Mononuclear cell (primary cell): ENCODE data around the gene TIMP2. TPM values are rescaled to one million over a fixed set of nuclear protein-coding genes. Genes with fewer than 3 reads are reported as not detected.

ENCODE experiments used
- H3K27me3 ChIP-seq: 2 replicates; pipeline ENCODE4 v1.6.0; 2011; ENCODE audit warnings: low read length, control low read depth; ENCODE audit not compliant: insufficient read depth
- H3K4me1 ChIP-seq: 2 replicates; pipeline ENCODE4 v1.5.1; 2011; ENCODE audit warnings: mild to moderate bottlenecking, low read length, control low read depth; ENCODE audit not compliant: insufficient read depth
- H3K4me3 ChIP-seq: 2 replicates; pipeline ENCODE4 v1.5.1; 2011; ENCODE audit warnings: mild to moderate bottlenecking, low read length, moderate library complexity
- H3K9me3 ChIP-seq: 2 replicates; pipeline ENCODE4 v1.5.1; 2011; ENCODE audit warnings: low read depth, mild to moderate bottlenecking, control low read depth, low read length
- total RNA-seq: library from RNA; depleted of rRNA; stranded (reverse); fragments of >200 nt; gene quantifications from one replicate; pipeline ENCODE4 v1.2.3, GENCODE V29; 2012

TIMP2 gene
- total RNA-seq, 1 donor = 19.9 TPM

DNA sequence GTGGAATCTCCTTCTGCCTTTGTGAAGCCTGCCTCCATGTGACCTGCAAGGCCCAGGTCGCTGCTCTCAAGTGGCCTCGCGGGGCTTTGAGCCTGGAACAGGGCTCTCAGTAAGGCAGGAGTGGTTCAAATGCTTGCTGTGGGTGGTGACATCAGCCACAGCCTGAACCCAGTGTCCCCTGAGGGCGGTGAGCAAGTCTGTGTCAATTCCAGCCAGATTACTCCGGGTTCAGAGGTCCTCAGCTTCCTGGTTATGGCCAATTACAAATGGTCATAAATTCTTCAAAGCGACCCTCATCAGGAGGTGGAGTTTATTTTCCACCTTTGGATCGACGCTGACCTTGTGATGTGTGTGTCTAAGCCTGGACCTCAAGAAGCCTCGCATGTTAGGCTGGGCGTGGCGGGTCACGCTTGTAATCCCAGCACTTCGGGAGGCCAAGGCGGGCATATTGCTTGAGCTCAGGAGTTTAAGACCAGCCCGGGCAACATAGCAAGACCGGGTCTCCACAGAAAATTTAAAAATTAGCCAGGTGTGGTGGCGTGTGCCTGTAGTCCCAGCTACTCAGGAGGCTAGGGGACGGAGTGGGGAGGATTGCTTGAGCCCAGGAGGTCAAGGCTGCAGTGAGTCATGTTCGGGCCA lies 37.3 kb upstream of the TIMP2 start:
- no peak overlapping the region for H3K4me3 ChIP-seq
- H3K9me3 ChIP-seq = no peaks in the 10 kb centered on the region
- no peaks in the 10 kb centered on the region for H3K27me3 ChIP-seq
- H3K4me1 ChIP-seq = no peaks in the 10 kb centered on the region

DNA sequence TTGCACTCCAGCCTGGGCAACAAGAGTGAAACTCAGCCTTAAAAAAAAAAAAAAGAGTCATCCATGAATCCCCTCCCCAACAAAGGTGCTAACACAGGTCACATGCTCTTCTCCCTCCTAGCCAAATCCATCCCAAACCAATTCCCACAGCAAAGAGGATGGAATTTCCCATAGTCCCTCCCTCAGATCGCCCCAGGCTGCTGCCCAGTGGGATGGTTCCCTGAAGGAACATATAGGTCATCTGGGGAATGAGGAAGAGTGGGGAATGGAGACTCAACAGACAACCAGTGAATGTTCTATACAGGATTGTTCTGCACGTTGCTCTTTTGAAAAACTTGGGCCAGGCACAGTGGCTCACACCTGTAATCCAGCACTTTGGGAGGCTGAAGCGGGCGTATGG lies 36.4 kb upstream of the TIMP2 start:
- Histone ChIP-seq H3K4me3 (no peak overlapping the region), H3K4me1 (no peaks in the 10 kb centered on the region), H3K27me3 (no peaks in the 10 kb centered on the region), H3K9me3 (no peaks in the 10 kb centered on the region)

DNA sequence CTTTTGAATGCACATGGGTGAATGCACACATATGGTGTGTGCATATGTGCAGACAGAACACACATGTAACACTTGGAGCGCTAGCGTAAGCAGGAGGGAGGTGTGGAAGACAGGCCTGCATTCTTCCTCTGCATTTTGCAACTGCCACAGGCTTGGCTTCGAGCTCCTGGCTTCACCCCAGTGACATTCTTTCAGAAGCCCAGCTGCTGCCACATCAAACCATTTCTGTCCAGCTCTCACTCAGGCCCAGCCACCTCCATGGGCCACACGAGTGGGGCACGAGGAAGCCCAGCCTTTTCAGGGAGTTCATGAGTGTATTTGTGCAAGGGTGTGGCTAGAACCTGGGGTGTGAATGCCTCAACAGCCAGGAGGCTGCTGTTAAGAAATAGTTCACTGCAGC lies 35.7 kb upstream of the TIMP2 start:
- no peaks in the 10 kb centered on the region for H3K27me3 ChIP-seq
- H3K9me3 ChIP-seq = no peaks in the 10 kb centered on the region
- H3K4me3 ChIP-seq = no peak overlapping the region
- no peaks in the 10 kb centered on the region for H3K4me1 ChIP-seq

DNA sequence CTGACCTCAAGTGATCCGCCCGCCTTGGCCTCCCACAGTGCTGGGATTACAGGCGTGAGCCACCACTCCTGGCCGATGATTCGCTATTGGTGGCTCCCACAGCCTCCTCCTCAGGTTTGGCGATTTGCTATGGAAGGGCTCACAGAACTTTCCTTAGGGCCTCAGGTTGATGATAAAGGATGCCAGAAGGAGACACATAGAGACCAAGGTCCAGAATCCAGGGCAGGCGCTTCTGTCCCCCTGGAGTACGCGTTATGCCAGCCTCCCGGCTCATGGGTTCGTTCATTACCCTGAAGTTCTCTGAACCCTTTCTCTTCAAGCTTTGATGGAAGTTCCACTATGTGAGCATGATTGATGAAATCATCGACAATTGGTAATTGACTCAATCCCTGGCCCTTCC lies 34.6 kb upstream of the TIMP2 start:
- no peaks in the 10 kb centered on the region for H3K27me3 ChIP-seq
- H3K4me3 ChIP-seq = no peak overlapping the region
- H3K4me1 ChIP-seq = no peaks in the 10 kb centered on the region
- H3K9me3 ChIP-seq = no peaks in the 10 kb centered on the region

DNA sequence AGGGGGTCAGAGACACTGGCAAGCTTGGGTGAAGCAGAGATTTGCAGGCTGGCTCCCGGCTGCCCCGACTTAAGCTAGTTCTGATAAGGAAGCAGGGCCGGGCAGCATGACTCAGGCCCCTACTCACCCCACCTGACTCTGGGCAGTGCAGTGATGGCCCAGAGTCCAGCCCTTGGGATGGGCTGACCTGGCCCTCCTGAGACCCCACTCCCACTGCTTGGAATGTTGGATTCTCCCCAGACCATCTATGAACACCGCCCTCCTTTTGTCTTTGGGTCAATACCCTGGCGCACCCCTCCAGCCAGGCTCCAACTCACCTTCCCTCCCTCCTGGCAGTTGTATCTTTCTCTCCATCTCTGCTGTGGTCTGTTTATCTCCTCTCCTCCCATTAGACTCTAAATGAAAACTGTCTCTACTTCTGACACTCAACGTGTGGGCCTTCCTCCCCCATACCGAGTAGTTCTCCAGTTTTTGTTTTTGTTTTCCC lies 33.5 kb upstream of the TIMP2 start:
- Histone ChIP-seq H3K4me1 (no peaks in the 10 kb centered on the region), H3K9me3 (no peaks in the 10 kb centered on the region), H3K27me3 (no peaks in the 10 kb centered on the region), H3K4me3 (no peak overlapping the region)

DNA sequence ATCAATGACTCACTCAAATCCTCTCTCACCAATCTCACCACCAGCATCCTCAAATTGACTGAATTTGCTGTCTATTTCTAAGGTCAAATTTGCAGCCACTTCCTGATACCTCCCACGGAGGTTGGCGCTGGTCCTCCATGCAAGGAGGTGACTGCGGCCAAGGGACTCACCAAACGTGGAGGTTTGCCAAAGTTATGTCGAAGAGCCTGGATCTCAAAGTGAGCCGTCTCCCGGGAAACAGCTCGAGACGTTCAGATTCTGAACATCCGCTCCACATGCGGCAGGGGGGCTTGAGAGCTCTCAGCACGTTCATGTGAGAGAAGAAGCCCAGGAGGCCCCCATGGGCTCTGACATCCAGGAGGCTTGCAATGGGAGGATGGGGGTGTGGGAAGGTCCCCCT lies 31.9 kb upstream of the TIMP2 start:
- no peak overlapping the region for H3K4me3 ChIP-seq
- H3K9me3 ChIP-seq = no peaks in the 10 kb centered on the region
- H3K27me3 ChIP-seq = no peaks in the 10 kb centered on the region
- no peaks in the 10 kb centered on the region for H3K4me1 ChIP-seq

DNA sequence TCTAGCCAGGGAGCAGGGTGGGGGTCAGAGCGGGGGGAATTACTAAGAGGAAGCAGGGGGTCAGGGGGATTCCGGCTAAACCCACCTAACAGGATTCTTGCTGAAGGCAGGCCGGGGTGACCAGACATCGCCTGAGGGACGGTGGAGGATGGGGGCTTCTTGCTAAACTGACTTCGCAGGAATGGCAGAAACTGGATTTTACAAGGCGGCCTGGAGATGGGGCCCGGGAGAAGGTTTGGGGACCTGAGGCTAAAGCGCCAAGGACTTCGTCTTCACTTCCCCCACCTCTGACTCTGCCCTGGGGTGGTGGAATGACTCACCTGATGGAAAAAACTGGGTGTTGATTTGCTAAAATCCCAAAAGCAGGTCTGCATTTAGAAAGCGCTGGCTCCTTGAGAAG lies 31.1 kb upstream of the TIMP2 start:
- H3K4me3 ChIP-seq = no peak overlapping the region
- no peaks in the 10 kb centered on the region for H3K27me3 ChIP-seq
- no peaks in the 10 kb centered on the region for H3K9me3 ChIP-seq

DNA sequence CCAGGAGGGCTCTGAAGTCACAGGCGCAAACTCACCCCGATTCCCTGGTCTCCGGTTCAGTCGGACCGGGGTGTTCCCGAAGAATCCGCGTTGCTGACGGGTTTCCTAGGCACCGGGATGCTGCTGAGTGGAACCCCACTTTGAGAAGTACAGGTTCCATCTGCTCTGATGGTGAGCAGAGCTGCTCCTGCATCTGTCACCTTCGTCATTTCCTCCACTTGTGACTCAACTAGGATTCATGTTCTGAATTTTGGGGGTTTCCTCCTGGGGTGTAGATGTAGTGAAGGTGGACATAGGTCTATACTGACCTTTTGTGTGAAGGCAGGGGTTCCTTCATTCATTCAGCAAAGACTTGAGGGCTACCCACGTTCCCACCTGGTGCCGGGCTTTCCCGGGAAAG lies 29.5 kb upstream of the TIMP2 start:
- Histone ChIP-seq H3K9me3 (no peaks in the 10 kb centered on the region), H3K27me3 (no peaks in the 10 kb centered on the region), H3K4me3 (no peak overlapping the region), H3K4me1 (no peaks in the 10 kb centered on the region)

More for the DNA sequence above, 31.1 kb upstream of the TIMP2 start:
- no peaks in the 10 kb centered on the region for H3K4me1 ChIP-seq

DNA sequence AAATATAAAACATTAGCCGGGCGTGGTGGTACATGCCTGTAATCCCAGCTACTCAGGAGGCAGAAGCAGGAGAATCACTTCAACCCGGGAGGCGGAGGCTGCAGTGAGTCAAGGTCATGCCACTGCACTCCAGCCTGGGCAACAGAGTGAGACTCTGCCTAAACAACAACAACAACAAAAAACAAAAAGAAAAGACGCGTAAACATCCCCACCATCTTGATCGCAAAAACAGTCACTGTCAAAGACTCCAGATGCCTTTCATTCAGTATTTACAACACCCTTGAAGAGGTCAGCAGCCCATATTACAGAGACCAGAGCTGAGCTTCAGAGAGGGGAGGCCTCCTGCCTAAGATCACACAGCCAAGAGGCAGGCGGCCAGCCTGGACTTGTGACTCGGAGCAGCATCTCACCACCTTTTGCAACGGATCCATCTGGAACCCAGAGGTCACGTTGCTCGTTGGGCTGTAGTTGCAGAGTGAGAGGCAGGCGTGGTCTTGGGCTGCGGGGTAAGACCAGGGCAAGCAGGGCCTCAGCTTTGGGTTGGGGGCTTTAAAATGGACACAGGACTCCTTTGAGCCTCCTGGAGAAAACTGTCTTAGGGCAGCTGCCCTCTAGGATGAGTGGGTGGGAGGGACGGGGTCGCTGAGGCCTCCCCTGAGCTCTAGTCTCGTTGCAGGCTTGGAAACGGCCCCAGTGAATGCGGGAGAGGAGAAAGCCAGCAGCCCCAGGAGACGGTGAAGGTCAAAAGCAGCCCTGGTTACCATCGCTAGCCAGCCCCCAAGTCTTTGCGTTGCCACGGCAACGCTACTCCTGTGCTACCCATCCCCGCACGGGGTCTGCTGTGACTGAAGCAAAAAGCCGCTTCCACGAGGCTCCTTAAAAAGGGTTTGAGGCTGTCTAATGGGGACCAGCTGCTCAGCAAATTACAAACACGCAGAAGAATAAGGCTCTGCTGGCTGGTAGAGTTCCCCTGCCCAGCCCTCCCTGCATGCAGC lies 28.5 kb upstream of the TIMP2 start:
- Histone ChIP-seq H3K27me3 (no peaks in the 10 kb centered on the region), H3K4me3 (no peak overlapping the region), H3K4me1 (no peaks in the 10 kb centered on the region), H3K9me3 (no peaks in the 10 kb centered on the region)

DNA sequence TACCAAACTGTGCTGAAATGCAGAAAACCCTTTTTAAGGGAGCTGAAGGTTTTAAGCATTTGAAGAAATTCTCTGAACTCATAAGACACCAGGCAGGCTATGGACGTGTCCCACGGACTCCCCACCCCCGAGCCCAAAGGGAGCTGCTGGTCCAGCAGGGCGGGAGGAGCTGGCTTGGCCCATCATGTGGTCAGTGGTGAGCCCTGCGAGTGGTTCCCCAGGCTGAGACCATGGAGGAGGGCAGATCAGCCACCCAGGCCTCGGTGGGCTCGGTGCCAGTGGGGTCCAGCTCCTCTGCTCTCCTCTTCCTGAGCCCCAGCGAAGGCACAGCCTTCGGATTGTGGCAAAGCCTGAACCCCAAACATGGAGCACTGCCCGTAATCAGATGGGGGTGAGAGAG lies 27.5 kb upstream of the TIMP2 start:
- Histone ChIP-seq H3K27me3 (no peaks in the 10 kb centered on the region), H3K9me3 (no peaks in the 10 kb centered on the region), H3K4me3 (no peak overlapping the region), H3K4me1 (no peaks in the 10 kb centered on the region)

DNA sequence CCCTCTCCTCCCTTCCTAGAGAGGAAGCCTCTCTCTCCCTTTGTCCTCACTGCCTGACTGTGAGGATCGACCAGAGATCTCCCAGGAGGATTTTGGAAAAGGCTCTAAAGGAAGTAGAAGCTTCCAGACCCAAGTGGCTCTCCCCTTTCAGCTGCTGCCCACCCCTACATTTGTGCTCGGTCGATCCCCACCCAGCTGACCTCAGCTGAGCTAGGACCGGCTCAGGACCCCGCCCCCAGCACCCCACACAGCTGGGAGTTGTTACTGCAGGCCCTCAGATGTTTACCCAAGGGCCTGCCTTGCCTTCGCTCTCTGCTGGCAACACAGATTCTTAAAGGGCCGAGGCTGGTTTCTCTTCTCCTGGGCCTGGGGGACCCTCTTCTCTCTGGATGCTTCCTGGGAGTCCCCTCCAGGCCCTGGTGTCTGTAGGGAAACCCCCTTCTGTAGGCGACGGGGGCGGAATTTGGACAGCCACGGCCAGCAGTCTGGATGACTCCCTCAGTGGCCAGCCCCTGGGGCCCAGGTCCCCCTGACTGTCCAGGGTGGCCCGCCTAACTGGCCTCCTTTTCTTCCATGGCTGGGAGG lies 26.9 kb upstream of the TIMP2 start:
- no peaks in the 10 kb centered on the region for H3K27me3 ChIP-seq
- no peaks in the 10 kb centered on the region for H3K9me3 ChIP-seq
- no peaks in the 10 kb centered on the region for H3K4me1 ChIP-seq
- no peak overlapping the region for H3K4me3 ChIP-seq

DNA sequence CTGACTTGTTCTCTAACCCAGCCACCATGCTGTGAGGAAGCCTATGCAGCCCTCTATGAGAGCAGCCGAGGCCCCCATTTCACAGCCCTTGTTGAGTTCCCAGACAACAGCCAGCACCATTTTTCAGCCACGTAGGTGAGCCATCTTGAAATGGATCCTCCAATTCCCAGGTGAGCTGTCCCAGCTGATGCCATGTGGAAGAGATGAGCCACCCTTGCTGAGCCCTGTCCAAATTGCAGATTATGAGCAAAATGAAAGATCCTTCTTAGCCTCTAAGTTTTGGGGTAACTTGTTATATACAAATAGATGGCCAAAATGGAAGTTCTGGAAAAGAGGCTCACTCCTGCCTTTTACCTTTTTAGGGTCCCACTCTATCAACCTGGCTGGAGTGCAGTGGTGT lies 25.7 kb upstream of the TIMP2 start:
- Histone ChIP-seq H3K4me1 (no peaks in the 10 kb centered on the region), H3K27me3 (no peaks in the 10 kb centered on the region), H3K4me3 (no peak overlapping the region), H3K9me3 (no peaks in the 10 kb centered on the region)

DNA sequence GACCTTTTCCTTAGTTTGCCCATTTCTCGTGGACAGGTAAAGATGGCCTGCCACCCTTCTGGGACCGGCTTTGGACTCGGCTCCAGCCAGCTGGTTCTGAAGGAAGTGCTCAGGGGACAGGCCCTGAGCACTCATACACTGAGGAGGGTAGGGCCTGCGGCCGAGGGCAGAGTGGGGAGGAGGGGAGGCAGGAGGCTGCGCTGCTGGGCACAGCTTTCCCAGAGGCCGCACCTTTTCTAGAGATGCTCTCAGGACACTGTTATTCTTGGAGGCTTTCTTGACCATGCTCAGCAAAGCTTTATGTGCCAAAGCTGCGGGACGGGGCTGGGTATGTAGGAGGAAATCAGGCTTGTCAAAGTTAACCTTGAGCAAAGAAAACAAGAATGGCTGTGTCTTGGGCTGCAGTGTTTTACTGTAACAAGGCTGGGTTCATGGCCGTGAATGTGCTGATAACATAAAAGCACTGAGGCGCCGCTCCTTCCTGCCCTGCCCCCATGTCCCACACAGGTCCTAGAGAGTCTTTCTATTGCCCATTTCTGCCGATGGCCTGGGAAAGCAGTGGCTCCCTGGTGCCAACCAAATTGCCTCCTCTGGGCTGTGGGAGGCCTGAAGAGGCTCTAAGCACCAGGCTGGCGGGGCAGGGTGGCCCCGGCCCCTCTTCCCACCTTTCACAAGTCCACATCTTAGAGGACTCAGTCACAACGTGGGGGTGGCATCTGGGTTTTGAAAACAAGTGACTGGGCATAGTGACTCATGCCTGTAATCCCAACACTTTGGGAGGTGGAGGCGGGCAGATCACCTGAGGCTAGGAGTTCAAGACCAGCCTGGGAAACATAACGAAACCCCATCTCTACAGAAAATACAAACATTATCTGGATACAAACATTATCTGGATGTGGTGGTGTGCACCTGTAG lies 22.3 kb upstream of the TIMP2 start:
- H3K9me3 ChIP-seq = no peaks in the 10 kb centered on the region
- no peak overlapping the region for H3K4me3 ChIP-seq
- no peaks in the 10 kb centered on the region for H3K27me3 ChIP-seq
- no peaks in the 10 kb centered on the region for H3K4me1 ChIP-seq

DNA sequence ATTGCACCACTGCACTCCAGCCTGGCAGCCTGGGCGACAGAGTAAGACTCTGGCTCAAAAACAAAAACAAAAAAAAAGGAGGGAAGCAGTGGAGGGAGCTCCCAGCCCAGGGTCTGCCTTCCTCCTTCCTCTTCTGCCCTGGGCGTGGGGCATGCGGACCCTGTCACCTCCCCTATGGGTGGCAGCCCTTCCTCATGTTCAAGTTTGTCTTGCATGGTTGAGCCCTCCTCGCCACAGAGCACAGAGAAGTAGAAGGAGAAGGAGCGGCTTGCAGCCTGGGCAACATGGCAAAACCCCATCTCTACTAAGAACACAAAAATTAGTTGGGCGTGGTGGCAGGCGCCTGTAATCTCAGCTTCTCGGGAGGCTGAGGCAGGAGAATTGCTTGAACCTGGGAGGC lies 21.4 kb upstream of the TIMP2 start:
- Histone ChIP-seq H3K4me3 (no peak overlapping the region), H3K27me3 (no peaks in the 10 kb centered on the region), H3K4me1 (no peaks in the 10 kb centered on the region), H3K9me3 (no peaks in the 10 kb centered on the region)
